Activated T-cell treated with anti-CD3 and anti-CD28 coated beads for 1 hour (primary cell): ENCODE data around the gene TAS2R41.
"Not testable (repeated sequence)": the region's sequence is repeated elsewhere in the genome, so short reads cannot be mapped to it uniquely, and the experiment has no call there.

Source experiments
- DNase-seq: peaks from one replicate; pipeline ENCODE4 v3.0.0-alpha.2; 2020; ENCODE audit warnings: low read depth

Gene TAS2R41

GRCh38 chr7:143456992-143457793 lies 20.5 kb upstream of the TAS2R41 start:
- DNase-seq = no peak

DNA sequence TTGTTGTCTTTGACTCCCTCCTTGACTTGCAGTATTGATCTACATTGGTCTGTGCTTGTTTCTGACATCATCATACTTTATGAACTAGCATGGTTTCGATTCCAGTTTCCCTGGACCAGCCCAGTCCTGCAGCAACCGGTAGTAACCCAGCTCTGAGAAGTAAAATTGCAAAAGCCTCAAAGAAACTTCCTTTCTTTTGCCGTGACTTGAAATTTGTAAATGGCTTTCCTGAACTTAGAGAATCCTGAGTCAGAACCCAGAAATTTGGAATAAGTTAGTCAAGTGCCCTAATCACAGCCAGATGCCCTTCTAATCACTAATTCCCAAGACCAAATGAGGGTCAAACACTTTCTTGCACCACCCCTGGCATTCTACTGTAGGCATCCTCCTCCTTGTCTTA lies 19.4 kb upstream of the TAS2R41 start:
- no peak for DNase-seq

GRCh38 chr7:143458681-143459080 lies 19.0 kb upstream of the TAS2R41 start:
- no peak for DNase-seq

DNA sequence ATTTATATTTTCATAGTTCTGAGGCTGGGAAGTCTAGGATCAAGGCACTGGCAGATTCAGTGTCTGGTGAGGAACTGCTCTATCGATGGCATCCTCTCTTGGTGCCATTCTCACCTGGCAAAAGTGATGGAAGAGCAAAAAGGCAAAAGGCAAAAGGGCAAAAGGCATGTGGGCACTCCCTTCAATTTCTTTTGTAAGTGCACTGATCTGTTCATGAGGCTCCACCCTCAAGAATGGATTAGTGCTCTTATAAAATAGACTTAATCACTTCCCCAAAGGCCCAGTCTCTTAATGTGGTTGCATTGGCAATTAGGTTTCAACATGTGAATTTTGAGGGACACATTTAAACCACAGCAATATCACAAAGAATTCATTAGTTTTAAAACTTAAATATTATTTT lies 18.3 kb upstream of the TAS2R41 start:
- DNase-seq = no peak

GRCh38 chr7:143460271-143460979 lies 17.2 kb upstream of the TAS2R41 start:
- DNase-seq = no peak

GRCh38 chr7:143462045-143462444 lies 15.6 kb upstream of the TAS2R41 start:
- no peak for DNase-seq

DNA sequence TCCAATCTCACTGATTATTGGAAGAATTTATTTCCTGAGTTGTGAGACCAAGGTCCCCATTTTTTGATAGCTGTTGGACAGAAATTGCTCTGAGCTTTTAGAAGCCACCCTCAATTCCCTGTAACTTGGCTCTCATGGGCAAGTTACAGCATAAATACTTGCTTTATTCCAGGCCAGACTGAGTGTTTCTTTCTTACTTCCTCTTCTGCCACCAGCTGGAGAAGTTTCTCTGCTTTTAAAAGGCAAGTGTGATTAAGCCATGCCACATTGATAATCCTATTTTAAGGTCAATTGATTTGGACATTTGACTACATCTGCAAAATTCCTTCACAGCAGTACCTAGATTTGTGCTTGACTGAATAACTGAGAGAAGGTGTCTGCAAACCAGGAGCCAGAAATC lies 14.1 kb upstream of the TAS2R41 start:
- DNase-seq = no peak

GRCh38 chr7:143463957-143464356 lies 13.7 kb upstream of the TAS2R41 start:
- DNase-seq = no peak

DNA sequence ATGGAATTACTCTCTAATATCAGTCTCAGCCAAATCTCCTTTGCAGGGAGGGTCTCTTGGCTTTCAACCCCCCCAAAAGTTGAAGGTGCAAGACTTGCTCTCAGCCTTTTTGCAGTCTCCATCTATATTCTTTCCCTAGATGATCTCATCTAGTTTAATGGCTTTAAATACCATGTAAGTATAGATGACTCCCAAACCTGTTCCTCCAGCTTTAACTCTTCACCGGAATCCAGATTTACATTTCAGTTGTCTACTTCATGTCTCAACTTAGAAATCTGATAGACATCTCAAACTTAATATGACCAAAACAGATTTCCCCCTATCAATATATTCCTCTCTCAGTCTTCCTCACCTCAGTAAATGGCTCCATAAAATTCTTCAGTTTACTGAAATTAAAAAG lies 9.9 kb upstream of the TAS2R41 start:
- DNase-seq = no peak

- DNase-seq = not testable (repeated sequence)
Measured at GRCh38 chr7:143472071-143472689, 5.5 kb upstream of the TAS2R41 start.

- DNase-seq = no peak
Measured at GRCh38 chr7:143479055-143479766, 1.5 kb downstream of the TAS2R41 start.

- DNase-seq = no peak
Measured at GRCh38 chr7:143480501-143480900, 2.8 kb downstream of the TAS2R41 start.

DNA sequence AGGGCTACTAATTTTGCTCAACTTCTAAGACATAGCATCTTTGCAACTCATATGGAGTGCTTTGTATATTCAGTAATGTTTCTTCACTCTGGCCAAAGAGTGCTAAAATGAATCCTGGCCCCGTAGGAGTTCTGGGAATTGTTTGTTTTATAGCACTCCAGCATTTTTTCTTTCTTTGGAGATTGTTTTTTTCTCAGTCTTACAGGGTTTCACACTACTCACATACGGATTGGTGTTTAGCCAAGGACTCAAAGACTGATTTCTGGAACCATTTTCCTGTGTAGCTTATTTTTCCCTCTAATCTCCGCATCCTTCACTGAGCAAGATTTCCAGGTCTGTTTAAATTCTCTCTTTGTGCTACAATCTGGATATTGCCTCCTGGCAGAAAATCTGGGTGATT lies 6.4 kb downstream of the TAS2R41 start:
- DNase-seq = no peak

DNA sequence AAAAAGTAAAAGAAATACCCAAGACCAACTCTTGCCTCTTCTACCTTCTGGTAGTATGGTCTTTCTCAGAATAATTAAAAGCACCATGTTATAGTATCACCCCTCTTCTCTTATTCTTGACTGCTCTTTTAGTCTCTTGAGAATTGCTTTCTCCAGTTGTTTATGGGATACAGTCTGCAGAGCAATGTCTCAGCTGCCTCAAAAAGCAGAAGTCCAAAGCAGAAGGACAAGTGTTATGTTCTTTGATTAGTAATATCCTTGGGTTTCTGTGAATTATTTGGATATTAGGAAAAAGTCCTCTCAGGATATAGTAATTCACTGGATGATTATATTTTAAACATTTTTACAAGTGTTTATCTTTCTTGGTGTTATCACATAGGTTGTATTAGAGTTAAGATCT lies 7.4 kb downstream of the TAS2R41 start:
- no peak for DNase-seq

GRCh38 chr7:143485500-143485899 lies 7.8 kb downstream of the TAS2R41 start:
- DNase-seq = no peak

DNA sequence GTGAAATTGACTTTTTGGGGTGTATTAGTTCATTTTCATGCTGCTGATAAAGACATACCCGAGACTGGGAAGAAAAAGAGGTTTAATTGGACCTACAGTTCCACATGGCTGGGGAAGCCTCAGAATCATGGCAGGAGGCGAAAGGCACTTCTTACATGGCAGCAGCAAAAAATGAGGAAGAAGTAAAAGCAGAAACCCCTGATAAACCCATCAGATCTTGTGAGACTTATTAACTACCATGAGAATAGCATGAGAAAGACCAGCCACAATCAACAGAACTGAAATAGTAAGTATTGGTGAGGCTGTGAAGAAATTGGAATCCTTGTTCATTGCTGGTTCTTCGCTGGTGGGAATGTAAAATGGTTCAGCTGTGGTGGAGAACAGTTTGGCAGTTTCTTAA lies 8.6 kb downstream of the TAS2R41 start:
- DNase-seq = not testable (repeated sequence)

GRCh38 chr7:143487061-143487460 lies 9.4 kb downstream of the TAS2R41 start:
- DNase-seq = no peak

GRCh38 chr7:143487566-143487965 lies 9.9 kb downstream of the TAS2R41 start:
- no peak for DNase-seq

- DNase-seq = no peak
Measured at GRCh38 chr7:143490717-143491306, 13.1 kb downstream of the TAS2R41 start.

GRCh38 chr7:143492043-143492471 lies 14.4 kb downstream of the TAS2R41 start:
- DNase-seq = no peak

DNA sequence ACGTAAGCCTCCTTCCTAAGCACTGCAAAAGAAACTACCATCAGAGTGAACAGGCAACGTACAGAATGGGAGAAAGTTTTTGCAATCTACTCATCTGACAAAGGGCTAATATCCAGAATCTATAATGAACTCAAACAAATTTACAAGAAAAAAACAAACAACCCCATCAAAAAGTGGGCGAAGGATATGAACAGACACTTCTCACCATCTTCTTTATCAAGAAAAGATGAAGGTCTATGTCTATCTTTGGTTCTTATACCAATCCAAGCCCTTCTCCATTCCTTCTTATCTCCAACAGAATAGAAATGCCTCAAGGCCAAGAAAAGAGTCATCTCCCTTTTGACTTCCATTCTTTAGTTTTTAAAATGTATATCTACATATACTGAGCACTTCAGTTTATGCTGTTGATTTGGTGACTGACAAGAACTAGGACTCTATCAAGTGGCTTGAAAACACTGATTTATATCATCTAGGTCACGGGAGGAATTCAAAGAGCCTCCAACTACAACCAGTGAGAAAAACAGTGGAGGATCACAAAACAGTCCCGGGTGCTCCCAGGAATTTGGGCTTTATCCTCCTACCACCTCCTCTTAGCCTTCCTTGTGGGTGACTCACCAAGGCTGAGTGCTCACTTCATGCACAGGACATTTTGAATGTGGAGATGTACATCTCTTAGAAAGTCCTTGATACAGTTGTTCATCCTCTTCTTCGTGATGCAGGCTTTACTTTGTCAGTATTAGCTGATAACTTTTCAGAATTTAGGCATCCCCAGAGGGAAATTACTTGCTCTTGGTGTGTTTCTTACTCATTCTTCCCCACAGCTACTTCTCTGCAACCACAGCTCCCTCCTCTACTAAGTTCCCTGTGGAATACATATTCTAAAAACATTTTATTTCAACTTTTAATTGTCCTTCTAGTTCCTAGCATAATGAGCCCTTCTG lies 15.4 kb downstream of the TAS2R41 start:
- no peak for DNase-seq
